ENCODE results near the gene MRPL11. TPM values are rescaled to one million over a fixed set of nuclear protein-coding genes. Genes with fewer than 3 reads are reported as not detected.
A peak's percentile ranks its signal among the peaks of the same experiment; 100 is the strongest.

Gene MRPL11
- total and polyA plus RNA-seq, 2 experiments from 2014 or later, result 48.4 to 75.8 TPM

- peak overlapping the region; percentile 98 for H3K27ac ChIP-seq
- H3K27me3 ChIP-seq, result peaks cover 12% of the 10 kb centered on the region
- H3K36me3 ChIP-seq, result no peaks in the 10 kb centered on the region
- peak overlapping the region; percentile 53 for H3K4me3 ChIP-seq
- DNase-seq (ENCODE audit: low read depth in 1 of 2, low spot score in 1 of 2), result no peak
- peaks cover 29% of the 10 kb centered on the region for H3K4me1 ChIP-seq (ENCODE audit: low read depth)
- H3K9me3 ChIP-seq (ENCODE audit: low read depth), result no peaks in the 10 kb centered on the region
- no peak for TF ChIP-seq CTCF (IDR thresholded peaks at IDR 0.05; ENCODE audit: low read depth, low read length)
Observed at GRCh38 chr11:66409226-66409625, 29.4 kb downstream of the MRPL11 start.

- peaks cover 26% of the 10 kb centered on the region for H3K4me1 ChIP-seq (ENCODE audit: low read depth)
- TF ChIP-seq CTCF (IDR thresholded peaks at IDR 0.05; ENCODE audit: low read depth, low read length), result peak; percentile 100
- H3K9me3 ChIP-seq (ENCODE audit: low read depth), result no peaks in the 10 kb centered on the region
- H3K36me3 ChIP-seq, result no peaks in the 10 kb centered on the region
- peak overlapping the region; percentile 98 for H3K27ac ChIP-seq
- H3K4me3 ChIP-seq, result peak overlapping the region; percentile 53
- peaks cover 17% of the 10 kb centered on the region for H3K27me3 ChIP-seq
- DNase-seq (ENCODE audit: low read depth in 1 of 2, low spot score in 1 of 2), result peak; percentile 96 to 99
Observed at GRCh38 chr11:66408488-66409214, 30.0 kb downstream of the MRPL11 start.

GRCh38 chr11:66407651-66408050, 31.0 kb downstream of the MRPL11 start:
- peaks cover 26% of the 10 kb centered on the region for H3K4me1 ChIP-seq (ENCODE audit: low read depth)
- H3K27ac ChIP-seq, result no peak overlapping the region
- no peaks in the 10 kb centered on the region for H3K9me3 ChIP-seq (ENCODE audit: low read depth)
- DNase-seq (ENCODE audit: low read depth in 1 of 2, low spot score in 1 of 2), result no peak
- no peaks in the 10 kb centered on the region for H3K36me3 ChIP-seq
- TF ChIP-seq CTCF (IDR thresholded peaks at IDR 0.05; ENCODE audit: low read depth, low read length), result no peak
- H3K4me3 ChIP-seq, result no peak overlapping the region
- H3K27me3 ChIP-seq, result peaks cover 19% of the 10 kb centered on the region

DNA sequence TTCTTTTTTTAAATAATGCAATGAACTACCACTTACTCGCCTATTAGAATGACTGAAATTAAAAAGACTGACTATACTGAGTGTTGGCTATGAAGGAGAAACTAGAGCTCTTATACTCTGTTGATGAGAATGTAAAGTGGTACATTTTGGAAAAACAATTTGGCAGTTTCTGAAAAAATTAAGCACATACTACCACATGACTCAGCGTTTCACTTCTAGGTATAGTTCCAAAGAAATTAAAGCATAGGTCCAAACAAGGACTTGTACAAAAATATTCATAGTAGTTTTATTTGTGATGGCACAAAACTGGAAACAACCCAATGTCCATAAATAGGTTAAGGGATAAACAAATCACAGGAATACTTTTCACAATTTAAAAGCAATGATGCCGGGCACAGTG, 44.7 kb downstream of the MRPL11 start:
- Histone ChIP-seq H3K27ac (no peak overlapping the region), H3K27me3 (no peaks in the 10 kb centered on the region), H3K36me3 (no peaks in the 10 kb centered on the region), H3K9me3 (ENCODE audit: low read depth) (no peaks in the 10 kb centered on the region), H3K4me1 (ENCODE audit: low read depth) (no peaks in the 10 kb centered on the region), H3K4me3 (no peak overlapping the region)
- no peak for DNase-seq (ENCODE audit: low read depth in 1 of 2, low spot score in 1 of 2)
- TF ChIP-seq CTCF (IDR thresholded peaks at IDR 0.05; ENCODE audit: low read depth, low read length), result no peak

DNA sequence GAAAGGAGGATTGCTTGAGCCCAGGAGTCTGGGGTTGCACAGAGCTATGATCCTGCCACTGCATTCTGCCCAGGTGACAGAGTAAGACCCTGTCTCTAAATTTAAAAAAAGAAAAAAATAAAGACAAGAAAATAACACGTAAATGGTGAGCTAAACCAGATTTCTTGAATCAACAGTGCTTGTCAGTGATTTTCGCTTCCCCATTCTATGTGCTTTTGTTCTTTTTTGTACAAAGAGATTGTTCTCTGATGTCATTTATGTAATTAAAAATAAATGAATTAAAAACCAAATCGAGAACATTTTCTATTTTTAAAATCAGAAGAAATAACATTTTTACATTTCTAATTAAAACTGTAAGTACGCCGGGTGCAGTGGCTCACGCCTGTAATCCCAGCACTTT, 47.3 kb downstream of the MRPL11 start:
- no peaks in the 10 kb centered on the region for H3K9me3 ChIP-seq (ENCODE audit: low read depth)
- H3K4me3 ChIP-seq, result no peak overlapping the region
- no peak overlapping the region for H3K27ac ChIP-seq
- H3K36me3 ChIP-seq, result no peaks in the 10 kb centered on the region
- H3K4me1 ChIP-seq (ENCODE audit: low read depth), result no peaks in the 10 kb centered on the region
- no peaks in the 10 kb centered on the region for H3K27me3 ChIP-seq
- TF ChIP-seq CTCF (IDR thresholded peaks at IDR 0.05; ENCODE audit: low read depth, low read length), result no peak
- no peak for DNase-seq (ENCODE audit: low read depth in 1 of 2, low spot score in 1 of 2)

Data from cardiac muscle cell (in vitro differentiated cells and primary cell).